Psoas muscle (tissue), 8 donors: Measurements from ENCODE around the gene BNIP3. TPM values are rescaled to one million over a fixed set of nuclear protein-coding genes. Genes with fewer than 3 reads are reported as not detected.

Experiments
- ATAC-seq, 4 donors: fragments of 200-7000 bp; cut with Tn5 transposase; one replicate each; pipeline ENCODE4 v1.9.1; 2020; ENCODE audit warnings: moderate library complexity in 3 of 4, mild to moderate bottlenecking in 2 of 4
- DNase-seq, 2 donors: peaks; one replicate each; pipeline ENCODE4 v3.0.0-alpha.2; 2020
- H3K27ac ChIP-seq: fragments of 200-600 bp; one replicate; pipeline ENCODE4 v1.8.0; 2022
- H3K27me3 ChIP-seq, 3 donors: fragments of 200-600 bp in 1 of 3; one replicate each; pipeline versions ENCODE4 v1.6.1 to v1.8.0; 2013 to 2022; ENCODE audit warnings: low read length in 2 of 3, mild to moderate bottlenecking in 2 of 3, moderate library complexity in 1 of 3; ENCODE audit not compliant: insufficient read depth in 3 of 3
- H3K36me3 ChIP-seq, 2 donors: fragments of 200-600 bp in 1 of 2; one replicate each; pipeline versions ENCODE4 v1.6.1 to v1.8.0; 2013 to 2022; ENCODE audit warnings: low read depth in 1 of 2, mild to moderate bottlenecking in 1 of 2, moderate library complexity in 1 of 2; ENCODE audit not compliant: insufficient read depth in 1 of 2
- H3K4me1 ChIP-seq: fragments of 200-600 bp; one replicate; pipeline ENCODE4 v1.8.0; 2022
- H3K4me3 ChIP-seq: fragments of 200-600 bp; one replicate; pipeline ENCODE4 v1.8.0; 2022; ENCODE audit warnings: mild to moderate bottlenecking
- H3K9me3 ChIP-seq: fragments of 200-600 bp; one replicate; pipeline ENCODE4 v1.8.0; 2022
- CTCF ChIP-seq: fragments of 200-600 bp; IDR thresholded peaks from one replicate; pipeline ENCODE4 v1.8.0; 2022; ENCODE audit warnings: antibody characterized with exemption
- WGBS, 3 donors: extraction: QIAGEN DNeasy Blood & Tissue Kit; methylation state at CpG; one replicate each; pipeline versions ENCODE4 v1.1.6 to v1.1.7; 2013; 5-methylcytosine and 5-hydroxymethylcytosine counted together
- intact Hi-C, 2 donors: fragments of 100-400 bp; cut with DNase I; formaldehyde crosslinking; loops; one replicate each; pipeline versions ENCODE4 v1.11.0 to v1.14.2; 2022
- polyA plus RNA-seq, 3 donors: library from polyadenylated mRNA; stranded (reverse); fragments of 200-250 nt; gene quantifications; one replicate each; pipeline ENCODE4 v1.2.3, GENCODE V29; 2013
- total RNA-seq, 4 donors: library from RNA; stranded (reverse); fragmentation: NEBNext Ultra II Directional in 2 of 4; extraction: Animal tissue kit (Norgen Biotek cat#: 25700) in 2 of 4; gene quantifications; one replicate each; pipeline versions ENCODE4 v1.2.1 to v1.2.4, GENCODE V29; 2021 to 2023
- donor health status: healthy with polysubstance abuse.
- donor health status: DM: no; HTN: no; CAD: no; lungs with moderate emphysema.
- donor health status: Bipolar disorder and iron deficiency.
- donor health status: healthy.
- donor health status: DM: yes; HTN: yes; CAD: no.
- donor health status: DM: no; HTN: no; CAD: no.
- donor health status: DM: no; HTN: no; CAD: no.
- donor health status: DM: yes; HTN: yes; CAD: no.

Gene BNIP3
- total and polyA plus RNA-seq, 7 donors, result 85.9 to 210 (median 149) TPM

GRCh38 chr10:132001238-132001972, 19.7 kb upstream of the BNIP3 start:
- Histone ChIP-seq H3K4me3 (peak overlapping the region; percentile 29), H3K9me3 (no peaks in the 10 kb centered on the region), H3K27me3 (no peaks in the 10 kb centered on the region), H3K4me1 (peaks cover 20% of the 10 kb centered on the region), H3K27ac (no peak overlapping the region), H3K36me3 (no peaks in the 10 kb centered on the region)
- peak in 3 of 4 donors; percentile 30 to 46 (median 30) for ATAC-seq
- no peak for TF ChIP-seq CTCF
- WGBS, 3 donors, result 50 to 62% (median 52%) methylated on average over 15 of the region's 15 CpGs
- intact Hi-C loops, result no loop called here
- DNase-seq, result no peak

- 92 to 95% (median 93%) methylated on average over 18 of the region's 18 CpGs for WGBS, 3 donors
- ATAC-seq (no peak), DNase-seq (no peak)
- peak overlapping the region; percentile 83 for H3K27ac ChIP-seq
- intact Hi-C loops, result no loop called here
- no peak for TF ChIP-seq CTCF
- H3K36me3 ChIP-seq, result no peaks in the 10 kb centered on the region
- H3K9me3 ChIP-seq, result no peaks in the 10 kb centered on the region
- H3K4me3 ChIP-seq, result no peak overlapping the region
- H3K4me1 ChIP-seq, result peaks cover 20% of the 10 kb centered on the region
- H3K27me3 ChIP-seq, result no peaks in the 10 kb centered on the region
Measured at GRCh38 chr10:131998845-131999681, 17.3 kb upstream of the BNIP3 start.

- Histone ChIP-seq H3K9me3 (no peaks in the 10 kb centered on the region), H3K27me3 (no peaks in the 10 kb centered on the region), H3K4me3 (peak overlapping the region; percentile 43), H3K4me1 (peaks cover 20% of the 10 kb centered on the region), H3K36me3 (no peaks in the 10 kb centered on the region), H3K27ac (peak overlapping the region; percentile 83)
- 48 to 61% (median 51%) methylated on average over 15 of the region's 15 CpGs for WGBS, 3 donors
- DNase-seq, result no peak
- TF ChIP-seq CTCF, result no peak
- intact Hi-C loops, result no loop called here
- ATAC-seq, result no peak
Measured at GRCh38 chr10:131998050-131998844, 16.5 kb upstream of the BNIP3 start.

GRCh38 chr10:131997366-131998049, 15.8 kb upstream of the BNIP3 start:
- Histone ChIP-seq H3K27me3 (no peaks in the 10 kb centered on the region), H3K36me3 (no peaks in the 10 kb centered on the region), H3K4me3 (peak overlapping the region; percentile 43), H3K27ac (peak overlapping the region; percentile 83), H3K9me3 (no peaks in the 10 kb centered on the region), H3K4me1 (peaks cover 20% of the 10 kb centered on the region)
- 21 to 23% (median 21%) methylated on average over 13 of the region's 13 CpGs for WGBS, 3 donors
- intact Hi-C loops, result no loop called here
- TF ChIP-seq CTCF, result no peak
- ATAC-seq (peak; percentile 83 to 91 (median 88)), DNase-seq (peak; percentile 84 to 91)
